GM21423 (cell line): ENCODE data around the gene BCAS3.

Experiments used
- ATAC-seq: cut with Tn5 transposase; IDR thresholded peaks from one replicate; pipeline ENCODE4 v1.9.1; 2021; ENCODE audit warnings: mild to moderate bottlenecking, moderate library complexity; ENCODE audit not compliant: unreplicated experiment

The BCAS3 gene

GRCh38 chr17:61412860-61413660 is 735.4 kb downstream of the BCAS3 start:
- ATAC-seq, result peak; percentile 4

- ATAC-seq, result no peak
These were observed 736.0 kb downstream of the BCAS3 start for GRCh38 chr17:61413661-61414126.

DNA sequence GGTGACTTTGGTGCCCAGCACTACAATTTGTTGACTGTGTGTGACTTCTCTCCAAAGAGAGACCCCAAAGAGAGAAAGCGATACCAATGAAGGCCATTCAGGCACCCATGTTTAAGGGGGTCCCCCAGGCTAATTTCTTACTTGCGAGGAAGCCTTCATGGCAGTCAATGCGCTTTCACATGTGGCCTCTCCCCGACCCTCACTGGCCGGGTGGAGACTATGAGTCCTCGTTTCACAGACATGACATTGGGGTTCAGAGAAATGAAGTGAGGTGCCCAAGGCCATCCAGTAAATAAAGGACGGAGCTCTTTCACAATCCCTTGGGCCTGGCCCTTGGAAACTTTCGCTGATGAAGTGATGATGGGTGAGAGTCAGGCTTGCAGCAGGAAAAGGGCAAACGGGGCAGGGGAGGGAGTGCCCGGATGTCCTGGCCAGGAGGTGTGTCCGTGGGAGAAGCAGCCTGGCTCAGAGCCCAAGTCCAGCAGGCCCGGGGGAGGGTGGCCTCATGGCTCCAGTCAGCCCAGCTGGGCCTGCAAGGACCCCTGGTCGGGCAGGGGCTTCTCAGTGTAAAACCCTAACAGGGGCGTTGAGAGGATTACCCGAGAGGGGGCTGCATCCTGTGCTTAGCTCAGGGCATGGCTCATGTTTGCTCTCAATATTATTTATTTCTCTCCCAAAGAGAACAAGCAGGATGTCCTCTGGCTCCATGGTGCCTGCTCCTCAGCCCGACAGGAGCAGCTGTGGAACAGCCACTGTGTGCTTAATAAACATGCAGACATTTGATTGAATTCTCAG is 736.7 kb downstream of the BCAS3 start:
- ATAC-seq, result no peak

DNA sequence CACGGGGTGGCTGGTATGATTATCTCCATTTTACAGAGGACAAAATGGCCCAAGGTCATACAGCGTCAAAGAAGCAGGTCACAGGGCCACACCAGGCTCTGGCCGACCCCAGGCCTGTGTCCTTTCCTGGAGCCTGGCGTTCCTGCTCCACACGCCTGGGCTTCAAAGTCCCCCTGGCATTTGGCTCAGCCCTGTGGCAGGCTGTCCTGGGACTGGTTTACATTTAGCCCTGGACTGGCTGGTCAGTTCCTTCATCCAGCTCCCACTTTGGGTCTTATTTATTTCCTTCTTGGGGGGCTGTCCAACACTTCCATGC is 737.2 kb downstream of the BCAS3 start:
- ATAC-seq, result no peak

GRCh38 chr17:61415374-61416210 is 737.9 kb downstream of the BCAS3 start:
- ATAC-seq, result no peak

DNA sequence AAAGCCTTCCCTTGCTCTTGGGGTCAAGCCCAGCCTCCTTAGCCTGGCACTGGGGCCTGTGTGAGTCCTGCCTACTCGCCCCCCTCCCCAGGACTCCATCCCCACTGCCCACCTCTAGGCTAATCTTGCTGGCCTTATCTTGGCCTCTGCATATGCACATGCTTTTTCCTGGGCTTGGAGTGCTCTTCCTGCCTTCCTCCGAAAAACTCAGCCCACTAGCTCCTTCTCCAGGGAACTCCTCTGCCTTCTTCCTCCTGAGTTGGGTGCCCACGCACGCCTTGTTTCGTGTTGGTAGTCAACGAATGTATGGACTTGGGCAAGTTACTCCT is 738.5 kb downstream of the BCAS3 start:
- ATAC-seq, result no peak

- ATAC-seq, result peak; percentile 57
These were observed 739.1 kb downstream of the BCAS3 start for GRCh38 chr17:61416540-61417363.

- ATAC-seq, result no peak
These were observed 740.8 kb downstream of the BCAS3 start for GRCh38 chr17:61418449-61418848.

DNA sequence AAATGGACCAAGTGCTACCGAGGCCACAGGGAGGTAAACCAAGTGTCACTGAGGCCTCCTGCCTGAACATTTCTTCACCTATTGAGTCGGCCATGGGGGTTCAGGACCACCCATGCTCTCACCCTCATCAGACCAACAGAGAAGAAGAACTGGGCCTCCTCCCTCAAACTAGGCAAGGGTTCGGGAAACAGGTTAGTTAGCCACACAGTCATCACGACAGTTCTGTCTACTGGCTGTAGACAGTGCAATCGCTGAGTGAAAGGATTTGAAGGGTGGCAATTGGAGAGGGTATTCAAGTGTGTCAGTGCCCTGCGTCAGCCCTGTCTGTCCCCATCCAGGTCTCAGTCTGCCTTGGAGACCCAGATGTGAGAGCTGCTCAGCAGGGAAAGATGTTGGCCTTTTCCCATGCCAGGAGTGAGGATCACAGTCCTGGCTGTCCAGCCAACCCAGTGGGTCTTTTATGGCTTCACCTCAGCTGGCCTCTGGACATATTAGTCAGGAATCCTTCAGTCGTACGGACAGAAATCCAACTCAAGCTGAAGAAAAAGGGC is 741.9 kb downstream of the BCAS3 start:
- ATAC-seq, result no peak

GRCh38 chr17:61420052-61420451 is 742.4 kb downstream of the BCAS3 start:
- no peak for ATAC-seq

- ATAC-seq, result no peak
These were observed 743.2 kb downstream of the BCAS3 start for GRCh38 chr17:61420745-61421398.

DNA sequence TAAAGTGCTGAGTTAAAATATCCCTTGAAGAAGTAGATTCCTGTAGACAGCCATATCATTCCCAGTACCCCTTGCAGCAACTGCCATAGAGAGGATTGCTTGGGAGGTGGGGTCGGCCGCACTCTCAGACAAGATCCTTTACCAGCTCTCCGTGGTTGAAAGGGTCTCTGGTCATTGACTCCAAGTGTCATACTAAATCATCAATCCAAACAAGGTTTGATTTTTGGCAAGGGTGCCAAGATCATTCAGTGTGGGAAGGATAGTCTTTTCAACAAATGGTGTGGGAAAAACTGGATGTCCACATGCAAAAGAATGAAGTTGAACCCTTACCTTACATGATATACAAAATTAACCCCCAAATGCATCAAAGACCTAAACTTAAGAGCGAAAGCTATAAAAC is 743.8 kb downstream of the BCAS3 start:
- no peak for ATAC-seq

GRCh38 chr17:61422116-61422799 is 744.6 kb downstream of the BCAS3 start:
- no peak for ATAC-seq

GRCh38 chr17:61422869-61423268 is 745.2 kb downstream of the BCAS3 start:
- no peak for ATAC-seq

DNA sequence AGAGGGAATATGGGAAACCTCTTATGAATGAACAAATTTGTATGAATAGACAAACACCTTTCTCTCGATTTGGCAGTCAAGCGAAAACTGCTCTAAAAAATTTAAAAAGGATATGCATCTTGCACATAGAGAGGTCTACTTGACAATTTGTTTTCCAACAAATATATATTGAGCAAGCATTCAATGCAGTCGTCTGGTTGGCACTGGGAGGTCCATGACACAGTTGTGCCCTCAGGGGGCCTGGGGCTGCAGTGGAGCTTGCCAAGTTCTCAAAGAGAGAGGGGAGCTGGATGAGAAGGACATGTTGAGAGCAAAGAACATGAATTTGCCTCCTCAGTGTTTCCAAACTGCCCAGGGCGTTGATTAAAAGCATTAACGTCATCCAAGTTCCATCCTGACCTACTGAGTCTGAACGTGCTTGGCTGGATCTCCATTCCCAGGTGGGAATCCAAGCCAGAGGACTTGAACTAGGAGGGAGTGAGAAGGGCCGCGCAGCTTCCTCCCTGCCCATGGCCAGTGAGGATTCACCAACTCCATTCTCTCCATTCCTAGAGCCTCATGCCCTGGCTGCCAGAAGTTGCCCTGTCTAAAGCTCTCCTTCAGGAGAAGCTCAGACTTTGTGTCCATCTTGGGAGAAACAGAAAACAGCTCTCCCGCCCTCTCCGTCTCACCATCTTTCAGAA is 746.5 kb downstream of the BCAS3 start:
- ATAC-seq, result no peak

DNA sequence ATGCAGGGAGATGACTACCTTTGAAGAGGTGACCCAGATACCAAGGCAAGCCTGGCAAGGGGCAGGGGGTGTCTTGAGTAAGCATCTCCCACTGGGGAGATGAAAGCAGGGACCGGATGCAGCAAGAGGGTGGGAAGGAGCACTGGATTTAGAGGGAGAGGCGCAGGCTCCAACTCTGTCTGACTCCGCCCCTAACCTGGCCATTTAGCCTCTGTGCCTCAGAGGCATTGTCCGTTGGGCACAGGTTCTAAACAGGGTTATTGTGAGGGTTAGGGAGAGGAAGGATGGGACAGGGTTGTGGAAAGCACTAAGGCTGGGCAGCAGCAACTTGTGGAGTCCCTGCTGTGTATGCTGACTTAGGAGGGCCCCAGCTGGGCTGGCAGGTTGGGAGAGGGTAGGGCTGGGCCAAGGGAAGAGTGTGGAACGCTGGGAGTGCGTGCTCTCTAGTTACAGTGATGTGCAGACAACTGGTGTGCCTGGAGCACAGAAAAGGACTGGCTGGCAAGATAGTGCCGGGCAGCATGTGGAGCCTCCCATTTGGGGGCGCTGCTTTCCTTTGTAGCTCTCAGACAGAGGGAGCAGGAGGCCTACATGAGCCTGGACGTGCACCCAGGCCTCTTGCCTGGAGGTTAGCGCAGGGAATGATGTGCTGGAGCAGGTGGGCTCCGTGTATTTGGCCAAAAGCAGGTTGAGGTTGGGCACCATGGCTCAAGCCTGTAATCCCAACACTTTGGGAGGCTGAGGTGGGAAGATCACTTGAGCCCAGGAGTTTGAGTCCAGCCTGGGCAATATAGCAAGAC is 748.2 kb downstream of the BCAS3 start:
- no peak for ATAC-seq

GRCh38 chr17:61426482-61427304 is 749.0 kb downstream of the BCAS3 start:
- no peak for ATAC-seq
